HepG2 (cell line): ENCODE results near the gene SWI5. TPM values are rescaled to one million over a fixed set of nuclear protein-coding genes. Genes with fewer than 3 reads are reported as not detected.

Experiments used
- KAT8 ChIP-seq: IDR thresholded peaks from 2 replicates; pipeline ENCODE4 v1.6.1; 2016; ENCODE audit warnings: missing genetic modification reagents, missing compliant biosample characterization
- MAFF ChIP-seq: IDR thresholded peaks from 2 replicates; pipeline ENCODE4 v1.6.1; 2011; ENCODE audit warnings: low read depth, low read length, improper control_type of control experiment
- MLLT10 ChIP-seq: sonication (generic); formaldehyde crosslinking; IDR thresholded peaks from 2 replicates; pipeline ENCODE4 v1.4.0; 2020; ENCODE audit warnings: missing genetic modification reagents
- NFE2L1 ChIP-seq: sonication (generic); formaldehyde crosslinking; IDR thresholded peaks from 2 replicates; pipeline ENCODE4 v1.4.0; 2020; ENCODE audit warnings: missing genetic modification reagents, mild to moderate bottlenecking, borderline replicate concordance
- NR3C1 ChIP-seq: sonication (generic); formaldehyde crosslinking; IDR thresholded peaks from 2 replicates; pipeline ENCODE4 v1.4.0; 2020; ENCODE audit warnings: missing genetic modification reagents
- REXO4 ChIP-seq: sonication (generic); formaldehyde crosslinking; IDR thresholded peaks from 2 replicates; pipeline ENCODE4 v1.8.0; 2022; ENCODE audit warnings: missing genetic modification reagents, mild to moderate bottlenecking, borderline replicate concordance
- SNAPC5 ChIP-seq: sonication (generic); formaldehyde crosslinking; IDR thresholded peaks from 2 replicates; pipeline ENCODE4 v1.8.1; 2023; ENCODE audit warnings: mild to moderate bottlenecking, missing genetic modification reagents, borderline replicate concordance
- SP2 ChIP-seq: sonication (generic); formaldehyde crosslinking; IDR thresholded peaks from 2 replicates; pipeline ENCODE4 v1.5.1; 2020; ENCODE audit warnings: mild to moderate bottlenecking, missing genetic modification reagents
- THYN1 ChIP-seq: sonication (generic); formaldehyde crosslinking; IDR thresholded peaks from 2 replicates; pipeline ENCODE4 v1.8.1; 2023; ENCODE audit warnings: low read depth, mild to moderate bottlenecking, moderate library complexity, missing genetic modification reagents, borderline replicate concordance
- TMF1 ChIP-seq: sonication (generic); formaldehyde crosslinking; IDR thresholded peaks from 2 replicates; pipeline ENCODE4 v1.8.1; 2022; ENCODE audit warnings: low read depth, missing genetic modification reagents
- ZBTB8A ChIP-seq: sonication (generic); formaldehyde crosslinking; IDR thresholded peaks from 2 replicates; pipeline ENCODE4 v1.4.0; 2020; ENCODE audit warnings: mild to moderate bottlenecking, low read depth, missing genetic modification reagents, borderline replicate concordance
- ZNF296 ChIP-seq: sonication (generic); formaldehyde crosslinking; conservative IDR thresholded peaks from 2 replicates; pipeline ENCODE4 v1.5.0; 2020; ENCODE audit warnings: mild to moderate bottlenecking, missing genetic modification reagents
- ZNF343 ChIP-seq: sonication (generic); formaldehyde crosslinking; IDR thresholded peaks from 2 replicates; pipeline ENCODE4 v1.4.0; 2020; ENCODE audit warnings: mild to moderate bottlenecking, missing genetic modification reagents
- ZNF407 ChIP-seq: sonication (generic); formaldehyde crosslinking; IDR thresholded peaks from one replicate; pipeline ENCODE4 v1.5.1; 2020; ENCODE audit warnings: mild to moderate bottlenecking, missing genetic modification reagents; ENCODE audit errors: not compliant biosample characterization
- ZNF432 ChIP-seq: sonication (generic); formaldehyde crosslinking; IDR thresholded peaks from 2 replicates; pipeline ENCODE4 v1.5.0; 2020; ENCODE audit warnings: missing genetic modification reagents, mild to moderate bottlenecking, borderline replicate concordance
- polyA plus RNA-seq, 8 experiments: library from polyadenylated mRNA; depleted of rRNA in 3 of 8; stranded (reverse) in 7 of 8; unstranded in 1 of 8; fragments of >200 nt; fragmentation: Illumina TruSeq in 4 of 8; extraction: Trizol in 4 of 8; gene quantifications; 2 replicates each; pipeline versions ENCODE4 v1.2.1 to v1.2.3, GENCODE V29; 2011 to 2016; ENCODE audit warnings: low read depth in 4 of 8, missing spikeins in 1 of 8, mixed read lengths in 1 of 8; ENCODE audit not compliant: insufficient read depth in 1 of 8
- total RNA-seq, 5 experiments: library from RNA; depleted of rRNA; stranded (reverse); fragments of >200 nt; fragmentation: Illumina TruSeq; extraction: Trizol; gene quantifications; 2 replicates each; pipeline ENCODE4 v1.2.3, GENCODE V29; 2016; ENCODE audit warnings: low read depth in 1 of 5

SWI5 gene
- total and polyA plus RNA-seq, 2 of the 13 experiments (the other 11 are each of a cell fraction or from before 2014, with no cell fraction given): 39.2 to 41.0 TPM

- peak; percentile 57 for TF ChIP-seq ZNF407 (CRISPR knock-in tag)
- 0 out of 2 replicates have a peak, but pooled peaks have one; percentile 58 for TF ChIP-seq ZNF296 (CRISPR knock-in tag)
- TF ChIP-seq REXO4 (CRISPR knock-in tag): no peak
- no peak for TF ChIP-seq MAFF
- TF ChIP-seq KAT8 (CRISPR knock-in tag): 0 out of 2 replicates have a peak, but pooled peaks have one; percentile 74
- TF ChIP-seq SP2 (CRISPR knock-in tag): peak; percentile 60; the same call in 1 of the 2 replicates
- TF ChIP-seq SNAPC5 (CRISPR knock-in tag): no peak
- no peak for TF ChIP-seq ZNF432 (CRISPR knock-in tag)
- TF ChIP-seq MLLT10 (CRISPR knock-in tag): no peak
- no peak for TF ChIP-seq ZBTB8A (CRISPR knock-in tag)
- TF ChIP-seq NFE2L1: no peak
- no peak for TF ChIP-seq NR3C1 (CRISPR knock-in tag)
- no peak for TF ChIP-seq ZNF343 (CRISPR knock-in tag)
- TF ChIP-seq THYN1: no peak
- no peak for TF ChIP-seq TMF1 (CRISPR knock-in tag)
These were observed at the start of gene SWI5 (continued) for GRCh38 chr9:128276008-128276573.
